HAP-1 (cell line): ENCODE measurements around the gene SLC23A2.
"Not testable (repeated sequence)": the region's sequence is repeated elsewhere in the genome, so short reads cannot be mapped to it uniquely, and the experiment has no call there.

Experiments used
- DNase-seq, 2 experiments: peaks; one replicate each; pipeline ENCODE4 v3.0.0-alpha.2; 2016 to 2020; ENCODE audit warnings: low spot score in 2 of 2
- H3K27me3 ChIP-seq: fragments of 250-450 bp; sonication (Bioruptor Pico); 2 replicates; pipeline ENCODE4 v1.5.1; 2020; ENCODE audit warnings: low read depth, mild to moderate bottlenecking, moderate library complexity
- H3K36me3 ChIP-seq: fragments of 250-450 bp; sonication (Bioruptor Pico); replicated peaks from 2 replicates; pipeline ENCODE4 v1.5.1; 2020; ENCODE audit warnings: mild to moderate bottlenecking
- H3K4me1 ChIP-seq: fragments of 250-450 bp; sonication (Bioruptor Pico); 2 replicates; pipeline ENCODE4 v1.5.1; 2020; ENCODE audit warnings: mild to moderate bottlenecking
- H3K4me3 ChIP-seq: fragments of 250-450 bp; sonication (Bioruptor Pico); 2 replicates; pipeline ENCODE4 v1.5.1; 2020; ENCODE audit warnings: mild to moderate bottlenecking, moderate library complexity
- H3K9me3 ChIP-seq: fragments of 250-450 bp; sonication (Bioruptor Pico); 2 replicates; pipeline ENCODE4 v1.5.1; 2020; ENCODE audit warnings: mild to moderate bottlenecking, moderate library complexity
- in situ Hi-C: fragments of 300-500 bp; cut with MboI; formaldehyde crosslinking; loops from 3 replicates; pipeline ENCODE4 v1.14.3; 2020; ENCODE audit warnings: low sequenced_read_pairs, inconsistent platforms, mixed read lengths

Gene SLC23A2

GRCh38 chr20:4929686-4930397, 71.5 kb downstream of the SLC23A2 start:
- Histone ChIP-seq H3K36me3 (no peaks in the 10 kb centered on the region), H3K27me3 (no peaks in the 10 kb centered on the region), H3K4me3 (no peak overlapping the region), H3K9me3 (no peaks in the 10 kb centered on the region), H3K4me1 (no peaks in the 10 kb centered on the region)
- no peak for DNase-seq
- in situ Hi-C loops = no loop called here

- no peaks in the 10 kb centered on the region for H3K9me3 ChIP-seq
- no peak overlapping the region for H3K4me3 ChIP-seq
- H3K36me3 ChIP-seq = no peaks in the 10 kb centered on the region
- H3K27me3 ChIP-seq = no peaks in the 10 kb centered on the region
- DNase-seq = no peak
- H3K4me1 ChIP-seq = no peaks in the 10 kb centered on the region
- in situ Hi-C loops = no loop called here
Observed at GRCh38 chr20:4926531-4927156, 74.7 kb downstream of the SLC23A2 start.

GRCh38 chr20:4925842-4926530, 75.3 kb downstream of the SLC23A2 start:
- DNase-seq = no peak
- Histone ChIP-seq H3K4me3 (no peak overlapping the region), H3K27me3 (no peaks in the 10 kb centered on the region), H3K36me3 (no peaks in the 10 kb centered on the region), H3K9me3 (no peaks in the 10 kb centered on the region), H3K4me1 (no peaks in the 10 kb centered on the region)
- in situ Hi-C loops = no loop called here

- DNase-seq = no peak
- H3K4me1 ChIP-seq = no peaks in the 10 kb centered on the region
- H3K36me3 ChIP-seq = no peaks in the 10 kb centered on the region
- H3K9me3 ChIP-seq = no peaks in the 10 kb centered on the region
- no peaks in the 10 kb centered on the region for H3K27me3 ChIP-seq
- in situ Hi-C loops = no loop called here
- H3K4me3 ChIP-seq = no peak overlapping the region
Observed at GRCh38 chr20:4924446-4924845, 76.9 kb downstream of the SLC23A2 start.

GRCh38 chr20:4924032-4924431, 77.3 kb downstream of the SLC23A2 start:
- Histone ChIP-seq H3K27me3 (no peaks in the 10 kb centered on the region), H3K9me3 (no peaks in the 10 kb centered on the region), H3K36me3 (no peaks in the 10 kb centered on the region), H3K4me3 (no peak overlapping the region), H3K4me1 (no peaks in the 10 kb centered on the region)
- no peak for DNase-seq
- in situ Hi-C loops = no loop called here

- in situ Hi-C loops = no loop called here
- Histone ChIP-seq H3K9me3 (no peaks in the 10 kb centered on the region), H3K27me3 (no peaks in the 10 kb centered on the region), H3K36me3 (no peaks in the 10 kb centered on the region), H3K4me1 (no peaks in the 10 kb centered on the region), H3K4me3 (no peak overlapping the region)
- DNase-seq = no peak
Observed at GRCh38 chr20:4922186-4922585, 79.1 kb downstream of the SLC23A2 start.

- H3K27me3 ChIP-seq, H3K4me1 ChIP-seq, H3K9me3 ChIP-seq, DNase-seq, H3K36me3 ChIP-seq, in situ Hi-C loops, H3K4me3 ChIP-seq: not testable (repeated sequence)
Observed at GRCh38 chr20:4921271-4921670, 80.0 kb downstream of the SLC23A2 start.

GRCh38 chr20:4920655-4921054, 80.7 kb downstream of the SLC23A2 start:
- Histone ChIP-seq H3K9me3 (no peaks in the 10 kb centered on the region), H3K27me3 (no peaks in the 10 kb centered on the region), H3K4me1 (no peaks in the 10 kb centered on the region), H3K4me3 (no peak overlapping the region), H3K36me3 (no peaks in the 10 kb centered on the region)
- DNase-seq = no peak
- in situ Hi-C loops = no loop called here

- Histone ChIP-seq H3K4me3 (no peak overlapping the region), H3K9me3 (no peaks in the 10 kb centered on the region), H3K4me1 (no peaks in the 10 kb centered on the region), H3K36me3 (no peaks in the 10 kb centered on the region), H3K27me3 (no peaks in the 10 kb centered on the region)
- no peak for DNase-seq
- in situ Hi-C loops = no loop called here
Observed at GRCh38 chr20:4920131-4920530, 81.2 kb downstream of the SLC23A2 start.

- in situ Hi-C loops = no loop called here
- H3K27me3 ChIP-seq = no peaks in the 10 kb centered on the region
- no peak overlapping the region for H3K4me3 ChIP-seq
- DNase-seq = no peak
- H3K36me3 ChIP-seq = no peaks in the 10 kb centered on the region
- H3K4me1 ChIP-seq = no peaks in the 10 kb centered on the region
- H3K9me3 ChIP-seq = no peaks in the 10 kb centered on the region
Observed at GRCh38 chr20:4919047-4919704, 82.1 kb downstream of the SLC23A2 start.

- Histone ChIP-seq H3K4me1 (no peaks in the 10 kb centered on the region), H3K27me3 (no peaks in the 10 kb centered on the region), H3K36me3 (no peaks in the 10 kb centered on the region), H3K4me3 (no peak overlapping the region), H3K9me3 (no peaks in the 10 kb centered on the region)
- no peak for DNase-seq
- in situ Hi-C loops = no loop called here
Observed at GRCh38 chr20:4918473-4918872, 82.8 kb downstream of the SLC23A2 start.

- in situ Hi-C loops = no loop called here
- DNase-seq = no peak
- Histone ChIP-seq H3K36me3 (no peaks in the 10 kb centered on the region), H3K9me3 (no peaks in the 10 kb centered on the region), H3K4me3 (no peak overlapping the region), H3K4me1 (no peaks in the 10 kb centered on the region), H3K27me3 (no peaks in the 10 kb centered on the region)
Observed at GRCh38 chr20:4916971-4917881, 84.1 kb downstream of the SLC23A2 start.

GRCh38 chr20:4913147-4913546, 88.2 kb downstream of the SLC23A2 start:
- no peaks in the 10 kb centered on the region for H3K4me1 ChIP-seq
- no peak for DNase-seq
- in situ Hi-C loops = no loop called here
- H3K9me3 ChIP-seq = no peaks in the 10 kb centered on the region
- H3K27me3 ChIP-seq = no peaks in the 10 kb centered on the region
- no peaks in the 10 kb centered on the region for H3K36me3 ChIP-seq
- H3K4me3 ChIP-seq = no peak overlapping the region
